Astrocyte of the cerebellum (primary cell): ENCODE measurements around the gene DOCK1.

Experiments
- DNase-seq: peaks from one replicate; pipeline ENCODE4 v3.0.0-alpha.2; 2011; ENCODE audit warnings: low read depth
- H3K4me3 ChIP-seq: 2 replicates; pipeline ENCODE4 v1.5.1; 2011; ENCODE audit warnings: mild to moderate bottlenecking, low read depth, low read length, moderate library complexity
- in situ Hi-C: cut with HindIII; loops from 2 replicates; pipeline ENCODE4 v1.10.0; 2017; ENCODE audit warnings: low sequenced_read_pairs
- TF ChIP-seq, protein P1 (sequence below): IDR thresholded peaks from 2 replicates; pipeline ENCODE4 v1.5.1; 2012; ENCODE audit warnings: low read length, low read depth, moderate library complexity, mild to moderate bottlenecking; ENCODE audit errors: missing control alignments

DOCK1 gene

DNA sequence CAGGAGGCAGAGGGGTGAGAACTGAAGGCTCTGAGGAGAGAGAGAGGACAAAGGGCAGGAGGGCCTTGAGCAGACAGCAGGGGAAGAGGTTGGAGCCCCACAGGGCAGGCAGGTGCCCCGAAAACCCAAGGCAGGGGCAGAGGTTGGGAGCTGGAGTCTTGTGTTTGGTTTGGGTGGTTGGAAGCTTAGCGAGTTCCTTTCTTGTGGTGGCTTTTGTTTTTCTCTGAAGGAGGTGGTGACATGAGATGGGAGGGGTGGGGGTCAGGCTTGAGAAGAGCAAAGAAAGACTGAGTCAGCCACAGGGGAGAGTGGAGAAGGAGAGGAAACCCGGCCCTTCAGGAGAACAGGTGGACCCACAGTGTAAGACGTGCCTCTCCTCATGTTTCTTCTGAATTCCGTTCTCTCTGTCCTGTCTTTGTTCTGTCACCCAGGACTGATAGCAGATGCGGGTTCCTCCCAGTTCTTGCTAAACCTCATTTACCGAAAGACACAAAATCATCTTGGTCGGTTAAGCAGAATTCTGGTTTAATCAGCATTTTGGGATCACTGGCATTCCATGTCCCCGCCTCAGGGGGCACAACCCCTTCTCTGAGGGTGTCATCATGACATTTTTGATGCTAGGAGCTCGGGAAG, 195.9 kb downstream of the DOCK1 start:
- in situ Hi-C loops, result no loop called here
- TF ChIP-seq, protein P1, sequence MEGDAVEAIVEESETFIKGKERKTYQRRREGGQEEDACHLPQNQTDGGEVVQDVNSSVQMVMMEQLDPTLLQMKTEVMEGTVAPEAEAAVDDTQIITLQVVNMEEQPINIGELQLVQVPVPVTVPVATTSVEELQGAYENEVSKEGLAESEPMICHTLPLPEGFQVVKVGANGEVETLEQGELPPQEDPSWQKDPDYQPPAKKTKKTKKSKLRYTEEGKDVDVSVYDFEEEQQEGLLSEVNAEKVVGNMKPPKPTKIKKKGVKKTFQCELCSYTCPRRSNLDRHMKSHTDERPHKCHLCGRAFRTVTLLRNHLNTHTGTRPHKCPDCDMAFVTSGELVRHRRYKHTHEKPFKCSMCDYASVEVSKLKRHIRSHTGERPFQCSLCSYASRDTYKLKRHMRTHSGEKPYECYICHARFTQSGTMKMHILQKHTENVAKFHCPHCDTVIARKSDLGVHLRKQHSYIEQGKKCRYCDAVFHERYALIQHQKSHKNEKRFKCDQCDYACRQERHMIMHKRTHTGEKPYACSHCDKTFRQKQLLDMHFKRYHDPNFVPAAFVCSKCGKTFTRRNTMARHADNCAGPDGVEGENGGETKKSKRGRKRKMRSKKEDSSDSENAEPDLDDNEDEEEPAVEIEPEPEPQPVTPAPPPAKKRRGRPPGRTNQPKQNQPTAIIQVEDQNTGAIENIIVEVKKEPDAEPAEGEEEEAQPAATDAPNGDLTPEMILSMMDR, result no peak
- no peak overlapping the region for H3K4me3 ChIP-seq
- no peak for DNase-seq

DNA sequence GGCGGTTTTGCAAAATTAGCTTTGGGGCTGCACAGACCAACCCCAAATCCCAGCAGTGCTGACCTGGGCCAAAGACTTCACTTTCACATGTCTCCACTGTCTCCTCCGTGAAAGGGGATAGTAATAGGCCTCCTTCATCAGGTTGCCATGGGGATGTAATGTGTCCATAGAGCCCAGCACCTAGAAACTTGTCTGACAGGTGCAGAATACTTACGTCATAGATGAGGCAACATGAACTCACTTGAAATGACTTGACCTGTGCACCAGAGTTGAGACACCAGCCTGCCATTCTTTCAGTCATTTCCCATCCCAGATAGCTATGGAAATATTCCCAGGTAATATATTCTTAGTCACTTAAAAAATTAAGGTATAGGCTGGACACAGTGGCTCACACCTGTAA, 196.9 kb downstream of the DOCK1 start:
- in situ Hi-C loops, result no loop called here
- no peak overlapping the region for H3K4me3 ChIP-seq
- TF ChIP-seq, protein P1, result no peak
- no peak for DNase-seq

DNA sequence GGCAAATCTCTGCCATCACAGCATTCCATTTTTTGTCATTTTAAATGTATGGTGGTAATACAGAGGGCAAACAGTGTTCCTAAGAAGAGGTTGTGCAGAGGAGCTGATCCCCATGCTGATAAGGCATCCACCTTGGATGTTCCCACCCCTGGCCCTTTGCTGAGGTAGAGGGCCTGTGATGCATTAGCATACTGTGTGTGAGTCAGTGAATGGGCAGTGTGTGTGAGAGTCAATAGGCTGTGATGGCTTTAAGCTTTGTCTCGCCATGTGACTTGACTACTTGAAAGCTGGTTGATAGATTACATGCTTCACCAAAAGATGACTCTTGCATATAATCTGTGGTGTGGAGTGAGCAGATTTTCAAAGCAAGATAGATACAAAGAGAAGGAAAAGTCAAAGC, 209.9 kb downstream of the DOCK1 start:
- no peak for DNase-seq
- no peak overlapping the region for H3K4me3 ChIP-seq
- TF ChIP-seq, protein P1, result no peak
- in situ Hi-C loops, result no loop called here

DNA sequence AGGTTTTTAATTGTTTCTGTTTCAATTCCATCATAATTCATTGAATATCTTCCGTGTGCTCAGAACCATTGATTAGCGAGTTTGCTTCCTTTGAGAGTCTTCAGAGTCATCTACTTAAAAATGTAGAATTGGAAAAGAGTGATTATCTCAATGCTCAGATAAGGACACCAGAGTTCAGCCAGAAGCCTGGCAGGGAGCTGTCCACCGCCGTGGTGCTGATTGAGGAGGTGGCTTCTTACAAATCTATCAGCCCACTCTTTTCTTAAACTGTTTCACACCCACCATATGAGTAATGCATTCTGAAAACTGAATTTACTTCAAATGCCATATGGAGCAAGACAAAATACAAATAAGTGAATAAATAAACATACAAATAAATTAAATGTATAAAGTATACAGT, 211.9 kb downstream of the DOCK1 start:
- peak; percentile 50 for DNase-seq
- in situ Hi-C loops, result no loop called here
- TF ChIP-seq, protein P1, result no peak
- no peak overlapping the region for H3K4me3 ChIP-seq

DNA sequence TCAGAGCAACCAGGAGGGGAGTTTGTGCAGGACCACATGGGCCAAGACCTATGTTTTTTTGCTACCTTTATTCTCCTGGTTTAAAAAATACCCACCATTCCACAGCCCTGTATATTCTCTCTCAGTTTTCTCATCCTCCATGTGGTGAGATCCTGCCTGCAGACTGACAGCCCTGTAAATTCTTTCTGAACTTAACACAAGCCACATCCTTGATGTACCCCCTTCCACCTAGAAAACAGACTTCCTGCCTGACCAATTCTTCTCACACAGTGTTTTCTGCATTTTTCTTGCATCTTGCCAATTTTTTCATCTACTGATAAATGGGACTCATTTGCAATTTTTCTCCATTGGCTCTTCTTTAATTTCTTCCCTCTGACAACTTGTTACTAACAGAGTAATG, 212.8 kb downstream of the DOCK1 start:
- in situ Hi-C loops, result no loop called here
- DNase-seq, result no peak
- no peak overlapping the region for H3K4me3 ChIP-seq
- TF ChIP-seq, protein P1, result no peak

DNA sequence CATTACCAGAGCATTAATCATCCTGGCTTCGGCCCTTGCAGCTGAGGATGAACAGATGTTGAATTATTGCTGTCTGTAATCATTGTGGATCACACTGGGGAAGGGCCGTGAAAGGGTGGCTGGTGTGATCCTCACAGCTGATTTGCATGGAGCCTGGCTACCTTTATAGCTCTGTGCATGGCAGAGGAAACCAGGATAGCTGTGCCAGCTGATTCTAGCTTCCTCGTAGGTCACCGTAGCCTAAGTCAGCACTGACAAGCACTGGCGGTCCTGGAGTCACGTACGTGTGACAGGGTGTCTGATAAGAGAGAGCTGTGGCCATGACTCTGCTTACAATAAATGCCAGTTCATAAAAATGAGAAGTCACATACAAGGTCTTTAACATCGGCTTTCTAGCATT, 214.7 kb downstream of the DOCK1 start:
- TF ChIP-seq, protein P1, result no peak
- in situ Hi-C loops, result no loop called here
- H3K4me3 ChIP-seq, result no peak overlapping the region
- no peak for DNase-seq
